Tibial nerve (tissue), 3 donors: ENCODE data around the gene ARHGEF11.

Experiments
- POLR2A ChIP-seq, 2 donors: fragments of 450-650 bp; IDR thresholded peaks; one replicate each; pipeline ENCODE4 v1.6.1; 2017; ENCODE audit warnings: antibody characterized with exemption in 2 of 2, mild to moderate bottlenecking in 2 of 2, moderate library complexity in 2 of 2
- TF ChIP-seq, protein P1 (sequence below), 5 experiments: fragments of 200-600 bp in 3 of 5; fragments of 450-650 bp in 2 of 5; sonication (generic) in 3 of 5; IDR thresholded peaks; one replicate each; pipeline ENCODE4 v1.5.1; 2016 to 2019; ENCODE audit warnings: antibody characterized with exemption in 5 of 5, mild to moderate bottlenecking in 3 of 5, moderate library complexity in 2 of 5

DNA sequence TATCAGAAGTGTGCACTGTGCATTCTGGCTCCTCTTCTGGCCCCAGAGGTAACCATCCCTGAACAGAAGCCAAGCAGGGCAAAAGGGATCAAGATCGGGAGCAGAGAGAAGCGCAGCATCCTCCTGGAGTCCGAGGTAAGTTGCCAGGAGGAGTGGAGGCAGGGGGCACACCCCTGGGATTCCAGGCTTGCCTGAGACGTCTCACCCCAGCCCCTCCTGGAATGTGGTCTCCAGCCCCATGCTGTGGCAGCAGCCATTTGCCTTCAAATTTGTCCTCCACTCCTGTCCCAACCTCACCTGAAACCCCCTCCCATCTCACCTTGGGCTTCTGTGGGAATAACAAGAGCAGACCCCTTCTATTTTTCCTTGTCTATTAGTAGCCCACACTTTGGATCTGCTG lies 115.1 kb downstream of the ARHGEF11 start:
- TF ChIP-seq, protein P1, sequence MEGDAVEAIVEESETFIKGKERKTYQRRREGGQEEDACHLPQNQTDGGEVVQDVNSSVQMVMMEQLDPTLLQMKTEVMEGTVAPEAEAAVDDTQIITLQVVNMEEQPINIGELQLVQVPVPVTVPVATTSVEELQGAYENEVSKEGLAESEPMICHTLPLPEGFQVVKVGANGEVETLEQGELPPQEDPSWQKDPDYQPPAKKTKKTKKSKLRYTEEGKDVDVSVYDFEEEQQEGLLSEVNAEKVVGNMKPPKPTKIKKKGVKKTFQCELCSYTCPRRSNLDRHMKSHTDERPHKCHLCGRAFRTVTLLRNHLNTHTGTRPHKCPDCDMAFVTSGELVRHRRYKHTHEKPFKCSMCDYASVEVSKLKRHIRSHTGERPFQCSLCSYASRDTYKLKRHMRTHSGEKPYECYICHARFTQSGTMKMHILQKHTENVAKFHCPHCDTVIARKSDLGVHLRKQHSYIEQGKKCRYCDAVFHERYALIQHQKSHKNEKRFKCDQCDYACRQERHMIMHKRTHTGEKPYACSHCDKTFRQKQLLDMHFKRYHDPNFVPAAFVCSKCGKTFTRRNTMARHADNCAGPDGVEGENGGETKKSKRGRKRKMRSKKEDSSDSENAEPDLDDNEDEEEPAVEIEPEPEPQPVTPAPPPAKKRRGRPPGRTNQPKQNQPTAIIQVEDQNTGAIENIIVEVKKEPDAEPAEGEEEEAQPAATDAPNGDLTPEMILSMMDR (IDR thresholded peaks at IDR 0.05) = no peak
- TF ChIP-seq POLR2A (IDR thresholded peaks at IDR 0.05) = no peak
